NCI-H187 treated with DMSO at 0.1 percent for 48 hours (cell line): ENCODE results near the gene EMC9.
A peak's percentile ranks its signal among the peaks of the same experiment; 100 is the strongest.

ENCODE experiments used
- DNase-seq: peaks from one replicate; lab custom pipeline; 2025; lab: John Stamatoyannopoulos, UW

Gene EMC9

DNA sequence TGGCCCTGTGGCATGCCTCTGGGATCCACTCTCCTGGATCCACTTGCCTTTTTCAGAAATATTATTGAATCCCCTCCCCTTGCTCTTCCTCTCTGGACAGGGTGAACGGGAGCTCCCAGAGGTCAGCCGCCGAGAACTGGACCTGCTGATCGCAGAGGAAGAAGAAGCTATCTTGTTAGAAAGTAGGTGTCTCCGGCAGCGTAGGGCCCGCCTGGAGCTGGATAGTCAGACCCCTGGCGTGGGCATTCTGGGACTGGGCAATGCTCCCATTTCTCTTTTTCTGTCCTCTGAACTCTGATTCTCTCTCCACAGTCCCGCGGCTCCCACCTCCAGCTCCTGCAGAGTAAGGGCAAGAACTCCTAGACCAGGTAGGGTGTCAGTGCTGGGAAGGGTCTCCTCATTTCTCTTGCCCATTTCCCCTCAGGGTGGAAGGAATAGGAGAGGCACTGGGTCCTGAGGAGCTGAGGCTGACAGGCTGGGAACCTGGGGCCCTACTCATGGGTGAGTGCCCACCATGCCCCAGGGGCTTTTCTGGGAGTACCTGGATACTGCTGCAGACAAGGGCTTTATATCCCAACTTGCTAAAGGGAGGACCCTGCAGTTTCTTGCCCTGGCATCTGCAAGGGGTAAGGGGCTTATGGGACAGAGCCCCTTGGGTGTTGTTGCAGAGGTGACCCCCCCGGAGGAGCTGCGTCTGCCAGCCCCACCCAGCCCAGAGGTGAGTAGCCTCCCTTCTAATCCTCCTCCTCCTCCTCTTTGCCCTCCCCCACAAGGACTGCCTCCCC lies 35.8 kb upstream of the EMC9 start:
- DNase-seq, result no peak

DNA sequence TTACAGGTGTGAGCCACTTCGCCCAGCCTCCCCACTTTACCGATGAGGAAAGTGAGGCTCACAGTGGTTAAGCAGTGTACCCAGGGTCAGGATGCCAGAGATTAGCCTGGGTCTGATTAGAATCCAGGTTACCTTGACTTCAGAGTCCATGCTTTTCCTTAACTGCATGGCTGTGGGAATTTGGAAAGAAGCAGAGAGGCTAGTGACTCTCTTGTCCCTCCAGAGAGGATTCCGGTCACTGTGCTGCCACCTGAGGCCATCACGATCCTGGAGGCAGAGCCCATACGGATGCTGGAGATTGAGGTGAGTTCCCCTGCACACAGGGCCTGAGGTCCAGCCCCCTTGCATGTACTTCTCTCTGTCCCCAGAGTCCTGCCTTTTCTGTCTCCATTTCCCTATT lies 35.2 kb upstream of the EMC9 start:
- DNase-seq, result no peak

DNA sequence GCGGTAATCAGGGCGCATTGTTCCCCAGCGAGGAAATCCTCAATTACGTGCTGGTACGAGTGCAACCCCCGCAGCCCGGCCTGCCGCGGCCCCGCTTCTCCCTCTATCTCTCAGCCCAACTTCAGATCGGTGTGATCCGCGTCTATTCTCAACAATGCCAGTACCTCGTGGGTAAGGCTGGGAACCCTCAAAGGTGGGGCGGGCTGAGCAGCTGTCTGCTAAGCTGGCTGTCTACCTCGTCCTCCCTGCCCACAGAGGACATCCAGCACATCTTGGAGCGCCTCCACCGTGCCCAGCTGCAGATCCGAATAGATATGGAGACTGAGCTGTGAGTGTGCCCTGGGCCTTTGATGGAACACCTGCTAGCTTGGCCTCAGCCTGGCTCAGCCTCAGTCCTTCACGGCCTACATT lies 31.5 kb upstream of the EMC9 start:
- DNase-seq, result no peak

DNA sequence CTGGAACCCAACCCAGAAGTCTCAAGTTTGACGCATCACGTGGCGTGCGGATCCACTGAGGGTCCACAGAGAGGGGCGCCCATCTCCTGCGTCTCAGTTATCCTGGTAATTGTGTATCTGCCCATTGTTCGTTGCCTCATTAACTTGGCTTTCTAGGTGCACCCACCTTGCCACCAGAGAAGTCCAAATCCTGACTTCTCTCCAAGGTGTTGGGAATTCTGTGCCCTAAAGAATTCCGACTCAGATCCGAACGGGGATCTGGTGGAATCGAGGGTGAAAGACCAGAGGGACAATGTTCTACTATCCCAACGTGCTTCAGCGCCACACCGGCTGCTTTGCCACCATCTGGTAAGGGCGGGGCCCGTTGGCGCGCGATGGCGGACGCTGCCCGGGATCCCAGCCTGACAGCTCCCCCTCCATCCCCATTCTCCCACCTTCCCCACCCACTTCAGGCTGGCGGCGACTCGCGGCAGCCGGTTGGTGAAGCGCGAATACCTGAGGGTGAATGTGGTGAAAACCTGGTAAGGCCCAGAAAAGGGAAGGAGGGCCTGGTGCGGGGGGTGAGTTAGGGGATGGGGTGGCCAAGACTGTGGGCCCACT lies 31.0 kb upstream of the EMC9 start:
- no peak for DNase-seq

DNA sequence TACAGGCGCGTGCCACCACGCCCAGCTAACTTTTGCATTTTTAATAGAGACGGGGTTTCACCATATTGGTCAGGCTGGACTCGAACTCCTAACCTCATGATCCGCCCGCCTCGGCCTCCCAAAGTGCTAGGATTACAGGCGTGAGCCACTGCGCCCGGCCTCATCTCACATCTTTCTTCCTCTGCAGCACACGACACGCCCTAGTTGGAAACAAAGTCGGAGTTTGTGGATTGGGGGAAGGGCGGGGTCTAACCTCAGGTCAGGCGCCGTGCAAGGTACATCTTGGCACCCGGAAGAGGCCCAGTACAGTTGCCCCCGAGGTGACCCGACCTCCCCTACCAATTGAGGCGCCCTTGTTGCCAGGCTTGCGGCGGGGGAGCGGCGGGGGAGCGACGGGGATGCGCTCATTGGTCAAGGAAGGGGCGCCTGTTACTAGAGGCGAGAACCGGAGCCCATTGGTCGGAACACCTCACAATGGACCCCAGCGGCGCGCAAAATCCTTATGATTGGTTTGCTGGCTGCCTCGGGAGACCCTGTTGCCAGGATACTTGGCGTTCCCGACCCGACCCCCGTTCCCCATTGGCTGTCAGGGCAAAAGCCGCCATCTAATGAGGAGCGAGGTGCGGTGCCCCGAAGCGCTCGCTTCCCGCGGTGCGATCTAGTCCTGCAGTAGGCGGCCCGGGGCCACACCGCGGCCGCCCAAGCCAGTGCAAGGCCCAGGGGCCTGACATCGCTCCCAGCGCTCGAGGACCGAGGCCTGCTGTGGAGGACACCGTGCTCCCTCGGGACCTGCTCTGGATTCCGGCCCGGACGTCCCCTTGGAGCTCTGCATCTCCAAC lies 30.2 kb upstream of the EMC9 start, which contains the start of gene REC8:
TSS of gene REC8 (plus strand) at position 659 of the 839 bp plus-strand sequence. CDS start 473 bp downstream, outside the sequence.
- peak; percentile 97 for DNase-seq

DNA sequence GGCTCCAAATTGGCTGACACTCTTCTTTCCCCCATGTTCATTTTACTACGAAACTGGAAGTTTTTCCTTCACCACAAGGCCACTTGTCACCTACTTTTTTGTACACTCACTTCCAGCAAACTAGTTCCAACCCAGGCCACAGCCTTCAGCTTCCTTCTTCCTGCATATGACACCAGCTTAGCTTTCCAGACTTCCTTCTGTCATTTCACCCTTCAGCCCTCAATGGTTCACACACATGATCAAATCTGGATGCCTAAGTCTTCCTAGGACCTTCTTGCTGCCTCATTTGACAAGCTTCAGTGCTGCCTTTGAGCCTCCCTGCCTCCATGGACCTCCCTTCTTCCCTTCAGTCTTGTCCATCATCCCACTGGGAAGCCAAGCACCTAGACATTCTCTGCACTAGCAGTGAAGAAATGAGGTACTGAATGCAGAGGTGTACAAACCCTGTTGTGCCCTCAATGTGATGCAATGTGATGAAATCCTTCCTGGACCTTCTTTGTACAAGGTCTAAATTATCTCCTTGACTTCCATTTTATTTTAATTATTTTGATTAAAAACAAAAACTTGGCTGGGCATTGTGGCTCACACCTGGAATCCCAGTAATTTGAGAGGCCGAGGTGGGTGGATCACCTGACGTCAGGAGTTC lies 26.2 kb upstream of the EMC9 start:
- DNase-seq, result no peak

DNA sequence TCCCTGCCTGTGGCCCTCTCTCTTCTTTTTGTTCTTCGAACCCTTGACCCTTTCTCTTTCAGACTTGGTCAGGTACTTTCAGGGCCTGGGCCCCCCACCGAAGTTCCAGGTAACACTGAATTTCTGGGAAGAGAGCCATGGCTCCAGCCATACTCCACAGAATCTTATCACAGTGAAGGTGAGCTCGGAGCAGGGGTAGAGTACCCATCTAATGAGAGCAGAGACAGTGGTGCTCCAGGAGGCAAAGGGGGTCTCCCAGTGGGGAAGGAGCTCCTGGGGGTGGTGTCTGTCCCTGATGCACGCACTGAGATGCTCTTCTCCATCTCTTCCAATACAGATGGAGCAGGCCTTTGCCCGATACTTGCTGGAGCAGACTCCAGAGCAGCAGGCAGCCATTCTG lies 24.4 kb upstream of the EMC9 start:
- DNase-seq, result no peak

DNA sequence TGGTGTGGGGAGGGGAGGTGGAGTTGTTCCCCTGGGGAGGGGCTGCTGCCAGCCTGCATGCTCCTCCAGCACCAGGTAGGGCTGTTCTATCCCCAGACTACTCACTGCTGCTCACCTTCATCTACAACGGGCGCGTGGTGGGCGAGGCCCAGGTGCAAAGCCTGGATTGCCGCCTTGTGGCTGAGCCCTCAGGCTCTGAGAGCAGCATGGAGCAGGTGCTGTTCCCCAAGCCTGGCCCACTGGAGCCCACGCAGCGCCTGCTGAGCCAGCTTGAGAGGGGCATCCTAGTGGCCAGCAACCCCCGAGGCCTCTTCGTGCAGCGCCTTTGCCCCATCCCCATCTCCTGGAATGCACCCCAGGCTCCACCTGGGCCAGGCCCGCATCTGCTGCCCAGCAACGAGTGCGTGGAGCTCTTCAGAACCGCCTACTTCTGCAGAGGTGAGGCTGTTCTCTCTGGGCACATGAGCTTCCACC lies 23.2 kb upstream of the EMC9 start:
- DNase-seq, result no peak

DNA sequence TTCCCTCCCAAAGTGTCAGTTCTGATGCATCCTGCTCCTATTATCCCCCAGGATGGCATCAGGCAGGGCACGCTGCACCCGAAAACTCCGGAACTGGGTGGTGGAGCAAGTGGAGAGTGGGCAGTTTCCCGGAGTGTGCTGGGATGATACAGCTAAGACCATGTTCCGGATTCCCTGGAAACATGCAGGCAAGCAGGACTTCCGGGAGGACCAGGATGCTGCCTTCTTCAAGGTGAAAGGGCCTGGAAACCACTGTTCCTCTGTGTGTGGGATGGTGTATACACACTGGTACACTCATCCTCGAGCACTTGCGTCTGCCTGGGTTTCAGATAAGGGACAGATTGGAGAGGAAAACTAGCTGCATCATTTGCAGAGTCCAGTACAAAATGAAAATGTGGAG lies 20.7 kb upstream of the EMC9 start:
- DNase-seq, result no peak

DNA sequence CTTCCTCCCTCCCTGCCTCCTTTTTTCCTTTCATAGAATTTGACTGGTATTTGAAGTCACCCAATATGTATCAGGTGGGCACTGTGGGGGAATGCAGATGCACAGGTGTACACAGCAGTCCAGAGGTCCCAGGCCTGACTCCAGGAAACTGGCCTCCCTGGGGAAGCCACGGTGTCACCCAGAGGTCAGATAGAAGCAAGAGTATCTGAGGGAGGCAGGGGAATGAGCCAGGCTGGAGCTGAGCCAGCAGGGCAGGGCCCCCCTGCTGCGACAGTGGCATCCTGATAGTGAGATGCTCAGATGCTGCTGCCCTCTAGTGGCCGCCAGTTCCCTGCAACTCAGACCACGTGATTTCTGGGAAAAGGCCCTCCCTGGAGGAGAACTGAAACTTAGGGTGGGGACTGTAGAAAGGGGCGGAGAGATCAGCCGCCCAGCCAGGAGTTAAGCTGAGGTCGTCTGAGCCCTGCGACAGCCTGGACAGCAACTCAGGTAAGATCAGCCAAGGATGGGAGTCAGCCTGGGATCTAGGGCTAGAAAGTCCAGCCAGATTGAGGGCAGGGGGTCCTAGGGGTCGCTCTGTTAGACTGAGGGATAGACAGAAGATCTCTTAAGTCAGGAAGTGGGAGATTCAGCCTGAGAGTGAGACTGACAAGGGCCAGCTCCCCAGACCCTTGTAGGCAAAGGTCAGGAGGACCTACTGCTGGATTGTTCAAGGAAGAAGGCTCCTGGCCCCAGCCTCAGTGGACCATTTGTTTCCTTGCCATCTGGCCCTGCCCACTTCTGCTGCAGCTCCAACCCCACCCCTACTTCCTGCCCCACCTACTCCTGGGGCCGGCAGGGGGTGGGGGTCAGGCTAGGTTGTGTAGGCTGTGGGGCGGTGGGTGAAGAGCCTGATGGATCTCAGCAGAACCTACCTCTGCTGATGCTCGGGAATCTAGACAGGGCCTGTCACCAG lies 19.7 kb upstream of the EMC9 start, which contains the start of gene IRF9:
TSS of gene IRF9 (plus strand) at position 416 of the 955 bp plus-strand sequence. CDS start 880 bp downstream, outside the sequence.
- DNase-seq, result peak; percentile 74

DNA sequence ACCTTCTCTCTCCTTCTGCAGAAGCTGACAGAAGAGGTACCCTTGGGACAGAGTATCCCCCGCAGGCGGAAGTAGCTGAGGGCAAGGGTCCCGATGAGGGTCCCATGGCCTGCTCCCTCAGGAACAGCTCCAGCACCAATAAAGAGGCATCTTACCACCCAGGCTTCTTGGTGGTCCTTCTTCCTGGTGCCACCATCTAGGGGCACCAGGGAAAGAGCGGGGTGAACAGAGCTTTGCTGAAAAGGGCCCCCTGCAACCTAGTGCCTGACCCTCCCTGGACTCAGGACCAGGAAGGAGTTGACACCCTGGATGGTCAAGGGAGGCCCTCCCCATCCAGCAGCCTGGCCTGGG lies 19.1 kb upstream of the EMC9 start:
- DNase-seq, result no peak

DNA sequence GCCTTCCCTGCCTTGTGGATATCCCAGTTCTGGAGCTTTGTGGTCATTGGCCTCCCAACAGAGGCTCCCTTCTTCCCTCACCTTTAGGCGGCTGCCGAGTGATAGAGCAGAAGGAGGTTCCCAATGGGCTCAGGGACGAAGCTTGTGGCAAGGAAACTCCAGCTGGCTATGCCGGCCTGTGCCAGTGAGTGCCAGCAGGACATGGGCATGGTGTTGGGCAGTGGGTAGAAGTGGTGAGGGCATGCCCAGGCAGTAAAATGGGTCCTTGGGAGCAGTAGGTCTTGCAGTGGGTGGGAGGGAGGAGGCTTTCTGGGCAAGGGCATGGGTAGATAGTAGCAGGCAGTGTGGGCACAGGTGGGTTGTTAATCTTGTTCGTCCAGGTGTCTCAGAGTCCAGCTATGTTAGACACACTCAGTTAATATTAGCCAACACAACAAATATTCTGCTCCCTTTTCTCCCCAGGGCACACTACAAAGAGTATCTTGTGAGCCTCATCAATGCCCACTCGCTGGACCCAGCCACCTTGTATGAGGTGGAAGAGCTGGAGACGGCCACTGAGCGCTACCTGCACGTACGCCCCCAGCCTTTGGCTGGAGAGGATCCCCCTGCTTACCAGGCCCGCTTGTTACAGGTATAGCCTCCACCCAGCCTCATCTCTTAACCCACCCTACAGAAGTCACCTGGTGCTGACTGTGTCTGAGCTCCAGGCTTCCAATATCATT lies 18.5 kb upstream of the EMC9 start:
- no peak for DNase-seq

DNA sequence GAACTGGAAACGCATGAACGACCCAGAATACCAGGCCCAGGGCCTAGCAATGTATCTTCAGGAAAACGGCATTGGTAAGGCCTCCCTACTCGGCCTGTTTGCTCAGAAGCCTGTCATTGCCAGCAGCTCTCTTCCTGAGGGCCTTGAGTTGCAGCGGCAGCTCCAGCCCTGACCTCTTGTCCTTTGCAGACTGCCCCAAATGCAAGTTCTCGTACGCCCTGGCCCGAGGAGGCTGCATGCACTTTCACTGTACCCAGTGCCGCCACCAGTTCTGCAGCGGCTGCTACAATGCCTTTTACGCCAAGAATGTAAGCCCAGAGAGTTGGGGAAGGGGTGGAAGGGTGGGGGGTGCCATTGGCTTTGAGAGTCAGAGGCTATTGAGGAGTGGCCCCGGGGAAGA lies 15.9 kb upstream of the EMC9 start:
- DNase-seq, result no peak

DNA sequence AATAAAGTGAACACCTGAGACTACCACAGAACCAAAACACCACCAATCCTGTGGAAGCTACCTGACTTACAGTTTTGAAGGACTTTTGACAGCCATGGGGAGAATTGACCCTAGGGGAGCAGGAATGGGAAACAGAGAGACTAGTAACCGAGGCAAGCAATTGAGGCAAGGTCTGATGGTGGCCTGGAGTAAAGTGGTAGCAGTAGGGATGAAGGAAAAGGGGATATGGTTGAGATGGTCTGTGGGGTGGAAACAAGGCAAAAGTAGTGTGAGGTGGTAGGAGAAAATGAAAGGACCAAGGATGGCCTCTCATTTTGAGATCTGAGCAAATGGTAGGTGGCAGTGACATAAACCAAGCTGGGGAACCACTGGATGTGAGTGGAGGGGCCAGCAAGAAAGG lies 15.4 kb upstream of the EMC9 start:
- DNase-seq, result no peak

DNA sequence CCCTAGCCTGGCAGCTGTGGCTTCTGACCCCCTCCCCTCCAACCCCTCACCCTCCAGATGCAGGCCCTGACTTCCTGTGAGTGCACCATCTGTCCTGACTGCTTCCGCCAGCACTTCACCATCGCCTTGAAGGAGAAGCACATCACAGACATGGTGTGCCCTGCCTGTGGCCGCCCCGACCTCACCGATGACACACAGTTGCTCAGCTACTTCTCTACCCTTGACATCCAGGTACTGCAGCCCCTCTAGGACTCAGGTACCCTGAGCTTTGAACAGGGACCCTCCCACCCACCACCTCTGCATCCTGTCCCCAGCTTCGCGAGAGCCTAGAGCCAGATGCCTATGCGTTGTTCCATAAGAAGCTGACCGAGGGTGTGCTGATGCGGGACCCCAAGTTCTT lies 13.7 kb upstream of the EMC9 start:
- DNase-seq, result no peak

DNA sequence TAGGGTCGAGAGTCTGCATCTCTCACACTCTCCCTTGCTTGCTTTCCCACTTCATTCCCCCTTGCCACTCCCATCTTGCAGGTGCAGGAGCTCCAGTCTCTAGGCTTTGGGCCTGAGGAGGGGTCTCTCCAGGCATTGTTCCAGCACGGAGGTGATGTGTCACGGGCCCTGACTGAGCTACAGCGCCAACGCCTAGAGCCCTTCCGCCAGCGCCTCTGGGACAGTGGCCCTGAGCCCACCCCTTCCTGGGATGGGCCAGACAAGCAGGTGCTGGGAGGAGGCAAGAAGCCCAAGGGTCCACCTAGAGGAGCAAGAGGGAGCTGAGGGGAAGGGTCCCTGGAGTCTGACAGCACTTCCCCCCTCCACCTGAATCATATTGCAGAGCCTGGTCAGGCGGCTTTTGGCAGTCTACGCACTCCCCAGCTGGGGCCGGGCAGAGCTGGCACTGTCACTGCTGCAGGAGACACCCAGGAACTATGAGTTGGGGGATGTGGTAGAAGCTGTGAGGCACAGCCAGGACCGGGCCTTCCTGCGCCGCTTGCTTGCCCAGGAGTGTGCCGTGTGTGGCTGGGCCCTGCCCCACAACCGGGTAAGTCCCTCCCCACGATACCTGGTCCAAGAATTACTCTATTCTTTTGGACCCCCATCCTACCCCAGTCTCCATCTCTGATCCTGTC lies 10.2 kb upstream of the EMC9 start:
- DNase-seq, result no peak

DNA sequence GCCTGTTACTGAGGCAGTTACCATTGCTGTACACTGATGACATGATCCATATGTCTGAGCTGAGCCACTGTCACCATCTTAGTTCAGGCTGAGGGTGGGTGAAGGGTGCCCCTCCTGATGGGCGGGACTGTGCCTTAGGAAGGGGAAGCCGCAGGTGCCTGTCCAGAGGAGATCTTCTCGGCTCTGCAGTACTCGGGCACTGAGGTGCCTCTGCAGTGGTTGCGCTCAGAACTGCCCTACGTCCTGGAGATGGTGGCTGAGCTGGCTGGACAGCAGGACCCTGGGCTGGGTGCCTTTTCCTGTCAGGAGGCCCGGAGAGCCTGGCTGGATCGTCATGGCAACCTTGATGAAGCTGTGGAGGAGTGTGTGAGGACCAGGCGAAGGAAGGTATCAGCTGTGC lies 9.6 kb upstream of the EMC9 start:
- DNase-seq, result no peak

DNA sequence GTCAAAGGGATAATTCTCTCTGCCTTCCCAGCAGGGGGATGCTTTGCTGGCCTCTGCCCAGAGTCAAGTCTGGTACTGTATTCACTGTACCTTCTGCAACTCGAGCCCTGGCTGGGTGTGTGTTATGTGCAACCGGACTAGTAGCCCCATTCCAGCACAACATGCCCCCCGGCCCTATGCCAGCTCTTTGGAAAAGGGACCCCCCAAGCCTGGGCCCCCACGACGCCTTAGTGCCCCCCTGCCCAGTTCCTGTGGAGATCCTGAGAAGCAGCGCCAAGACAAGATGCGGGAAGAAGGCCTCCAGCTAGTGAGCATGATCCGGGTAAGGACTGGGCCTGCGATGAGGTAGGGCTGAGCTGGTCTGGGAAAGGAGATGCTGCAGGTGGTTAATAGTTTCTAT lies 9.2 kb upstream of the EMC9 start:
- no peak for DNase-seq

DNA sequence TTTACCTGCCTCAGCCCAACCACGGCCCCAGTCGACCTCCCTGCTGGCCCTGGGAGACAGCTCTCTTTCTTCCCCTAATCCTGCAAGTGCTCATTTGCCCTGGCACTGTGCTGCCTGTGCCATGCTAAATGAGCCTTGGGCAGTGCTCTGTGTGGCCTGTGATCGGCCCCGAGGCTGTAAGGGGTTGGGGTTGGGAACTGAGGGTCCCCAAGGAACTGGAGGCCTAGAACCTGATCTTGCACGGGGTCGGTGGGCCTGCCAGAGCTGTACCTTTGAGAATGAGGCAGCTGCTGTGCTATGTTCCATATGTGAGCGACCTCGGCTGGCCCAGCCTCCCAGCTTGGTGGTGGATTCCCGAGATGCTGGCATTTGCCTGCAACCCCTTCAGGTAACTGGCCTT lies 8.7 kb upstream of the EMC9 start:
- no peak for DNase-seq
